BE2C (cell line): ENCODE measurements around the gene CLASP1.

Source experiments
- DNase-seq: peaks from one replicate; pipeline ENCODE4 v3.0.0-alpha.2; 2020
- H3K27me3 ChIP-seq: fragments of 250-450 bp; sonication (Bioruptor Pico); 2 replicates; pipeline ENCODE4 v1.5.1; 2020; ENCODE audit warnings: mild to moderate bottlenecking
- H3K36me3 ChIP-seq: fragments of 250-450 bp; sonication (Bioruptor Pico); 2 replicates; pipeline ENCODE4 v1.5.1; 2020; ENCODE audit warnings: mild to moderate bottlenecking
- H3K4me1 ChIP-seq: fragments of 250-450 bp; sonication (Bioruptor Pico); 2 replicates; pipeline ENCODE4 v1.5.1; 2020
- H3K4me3 ChIP-seq: 2 replicates; pipeline ENCODE4 v1.5.1; 2011; ENCODE audit warnings: low read depth, low read length
- H3K9me3 ChIP-seq: fragments of 250-450 bp; sonication (Bioruptor Pico); 2 replicates; pipeline ENCODE4 v1.5.1; 2020
- TF ChIP-seq, protein P1 (sequence below): IDR thresholded peaks from 2 replicates; pipeline ENCODE4 v1.5.1; 2012; ENCODE audit warnings: mild to moderate bottlenecking, low read depth, low read length

Gene CLASP1

DNA sequence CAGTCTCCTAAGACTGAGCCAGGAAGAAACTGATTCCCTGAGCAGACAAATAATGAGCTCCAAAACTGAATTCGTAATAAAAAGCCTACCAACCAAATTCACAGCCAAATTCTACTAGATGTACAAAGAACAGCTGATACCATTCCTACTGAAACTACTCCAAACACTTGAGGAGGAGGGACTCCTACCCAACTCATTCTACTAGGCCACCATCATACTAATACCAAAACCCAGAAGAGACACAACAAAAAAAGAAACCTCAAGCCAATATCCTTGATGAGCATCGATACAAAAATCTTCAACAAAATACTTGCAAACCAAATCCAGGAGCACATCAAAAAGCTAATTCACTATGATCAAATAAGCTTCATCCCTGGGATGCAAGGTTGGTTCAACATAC is 98.6 kb downstream of the CLASP1 start:
- Histone ChIP-seq H3K36me3 (no peaks in the 10 kb centered on the region), H3K9me3 (no peaks in the 10 kb centered on the region), H3K4me3 (no peak overlapping the region), H3K27me3 (no peaks in the 10 kb centered on the region), H3K4me1 (peaks cover 4% of the 10 kb centered on the region; the same call in 1 of the 2 replicates)
- DNase-seq = no peak
- TF ChIP-seq, protein P1, sequence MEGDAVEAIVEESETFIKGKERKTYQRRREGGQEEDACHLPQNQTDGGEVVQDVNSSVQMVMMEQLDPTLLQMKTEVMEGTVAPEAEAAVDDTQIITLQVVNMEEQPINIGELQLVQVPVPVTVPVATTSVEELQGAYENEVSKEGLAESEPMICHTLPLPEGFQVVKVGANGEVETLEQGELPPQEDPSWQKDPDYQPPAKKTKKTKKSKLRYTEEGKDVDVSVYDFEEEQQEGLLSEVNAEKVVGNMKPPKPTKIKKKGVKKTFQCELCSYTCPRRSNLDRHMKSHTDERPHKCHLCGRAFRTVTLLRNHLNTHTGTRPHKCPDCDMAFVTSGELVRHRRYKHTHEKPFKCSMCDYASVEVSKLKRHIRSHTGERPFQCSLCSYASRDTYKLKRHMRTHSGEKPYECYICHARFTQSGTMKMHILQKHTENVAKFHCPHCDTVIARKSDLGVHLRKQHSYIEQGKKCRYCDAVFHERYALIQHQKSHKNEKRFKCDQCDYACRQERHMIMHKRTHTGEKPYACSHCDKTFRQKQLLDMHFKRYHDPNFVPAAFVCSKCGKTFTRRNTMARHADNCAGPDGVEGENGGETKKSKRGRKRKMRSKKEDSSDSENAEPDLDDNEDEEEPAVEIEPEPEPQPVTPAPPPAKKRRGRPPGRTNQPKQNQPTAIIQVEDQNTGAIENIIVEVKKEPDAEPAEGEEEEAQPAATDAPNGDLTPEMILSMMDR = no peak

- Histone ChIP-seq H3K4me3 (no peak overlapping the region), H3K36me3 (no peaks in the 10 kb centered on the region), H3K4me1 (no peaks in the 10 kb centered on the region), H3K27me3 (no peaks in the 10 kb centered on the region), H3K9me3 (no peaks in the 10 kb centered on the region)
- DNase-seq = no peak
- TF ChIP-seq, protein P1 = no peak
Observed at GRCh38 chr2:121547646-121548045, 101.6 kb downstream of the CLASP1 start.

DNA sequence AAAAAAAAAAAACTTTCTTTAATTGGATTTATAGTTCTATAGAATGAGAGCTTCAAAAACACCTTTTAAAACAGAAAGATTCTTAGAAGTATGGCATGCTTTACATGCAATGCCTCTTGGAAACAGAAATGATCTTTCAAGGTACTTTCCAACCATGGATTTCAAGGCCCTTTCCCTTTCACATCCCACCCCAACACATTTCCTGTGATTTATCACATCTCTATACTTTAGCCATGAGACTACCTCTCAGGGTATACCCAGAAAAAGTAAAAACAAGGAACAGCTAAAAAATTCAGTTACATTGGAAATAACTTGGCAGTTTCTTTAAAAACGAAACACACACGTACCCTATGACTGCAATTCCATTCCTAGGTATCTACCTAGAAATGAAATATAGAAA is 103.3 kb downstream of the CLASP1 start:
- no peaks in the 10 kb centered on the region for H3K9me3 ChIP-seq
- no peaks in the 10 kb centered on the region for H3K4me1 ChIP-seq
- no peaks in the 10 kb centered on the region for H3K36me3 ChIP-seq
- TF ChIP-seq, protein P1 = no peak
- H3K4me3 ChIP-seq = no peak overlapping the region
- H3K27me3 ChIP-seq = no peaks in the 10 kb centered on the region
- no peak for DNase-seq

- H3K4me1 ChIP-seq = no peaks in the 10 kb centered on the region
- H3K36me3 ChIP-seq = no peaks in the 10 kb centered on the region
- H3K27me3 ChIP-seq = no peaks in the 10 kb centered on the region
- no peaks in the 10 kb centered on the region for H3K9me3 ChIP-seq
- H3K4me3 ChIP-seq = no peak overlapping the region
- no peak for DNase-seq
- TF ChIP-seq, protein P1 = no peak
Observed at GRCh38 chr2:121545257-121545656, 104.0 kb downstream of the CLASP1 start.

DNA sequence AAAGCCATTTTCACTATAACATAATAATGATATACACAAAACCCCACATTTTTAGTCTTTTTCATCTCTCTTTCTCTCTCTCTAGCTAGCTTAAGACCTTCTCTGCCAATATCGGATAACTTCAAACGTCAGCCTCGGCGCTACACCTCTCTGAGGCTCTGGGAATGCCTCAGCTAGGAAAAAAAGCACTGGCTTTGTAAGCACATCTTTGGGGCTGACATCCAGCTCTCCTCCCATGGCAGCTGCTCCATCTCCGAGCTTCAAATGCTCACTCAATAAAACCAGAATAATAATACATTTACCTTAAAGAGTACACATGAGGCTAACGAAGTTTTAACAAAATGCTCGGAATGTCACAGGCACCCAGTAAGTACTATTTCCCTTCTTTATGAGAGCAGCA is 107.8 kb downstream of the CLASP1 start:
- Histone ChIP-seq H3K36me3 (no peaks in the 10 kb centered on the region), H3K9me3 (no peaks in the 10 kb centered on the region), H3K4me1 (no peaks in the 10 kb centered on the region), H3K27me3 (no peaks in the 10 kb centered on the region), H3K4me3 (no peak overlapping the region)
- TF ChIP-seq, protein P1 = no peak
- no peak for DNase-seq

- Histone ChIP-seq H3K9me3 (no peaks in the 10 kb centered on the region), H3K36me3 (no peaks in the 10 kb centered on the region), H3K4me1 (no peaks in the 10 kb centered on the region), H3K27me3 (no peaks in the 10 kb centered on the region), H3K4me3 (no peak overlapping the region)
- TF ChIP-seq, protein P1 = no peak
- no peak for DNase-seq
Observed at GRCh38 chr2:121539750-121540469, 109.4 kb downstream of the CLASP1 start.
